Stimulated activated CD4-positive, alpha-beta T cell treated with anti-CD3 and anti-CD28 coated beads, Interleukin-2, amount 100 ng/mL, for 4 hours (primary cell): Measurements from ENCODE around the gene TIGIT.

ENCODE experiments used
- DNase-seq: peaks from one replicate; pipeline ENCODE4 v3.0.0-alpha.2; 2020; ENCODE audit warnings: low read depth

Gene TIGIT

GRCh38 chr3:114310695-114311094 lies 16.9 kb downstream of the TIGIT start:
- DNase-seq = no peak

- no peak for DNase-seq
Observed at GRCh38 chr3:114313426-114313825, 19.6 kb downstream of the TIGIT start.

GRCh38 chr3:114314282-114314681 lies 20.5 kb downstream of the TIGIT start:
- DNase-seq = no peak

GRCh38 chr3:114318295-114318694 lies 24.5 kb downstream of the TIGIT start:
- no peak for DNase-seq

- no peak for DNase-seq
Observed at GRCh38 chr3:114319453-114319852, 25.6 kb downstream of the TIGIT start.

GRCh38 chr3:114320246-114320645 lies 26.4 kb downstream of the TIGIT start:
- no peak for DNase-seq

- no peak for DNase-seq
Observed at GRCh38 chr3:114323546-114324254, 29.9 kb downstream of the TIGIT start.

- DNase-seq = no peak
Observed at GRCh38 chr3:114327665-114328064, 33.8 kb downstream of the TIGIT start.

- DNase-seq = no peak
Observed at GRCh38 chr3:114328345-114328744, 34.5 kb downstream of the TIGIT start.

GRCh38 chr3:114329823-114330222 lies 36.0 kb downstream of the TIGIT start:
- no peak for DNase-seq

- no peak for DNase-seq
Observed at GRCh38 chr3:114331007-114331406, 37.2 kb downstream of the TIGIT start.

- no peak for DNase-seq
Observed at GRCh38 chr3:114331710-114332109, 37.9 kb downstream of the TIGIT start.

- DNase-seq = no peak
Observed at GRCh38 chr3:114332342-114333179, 38.7 kb downstream of the TIGIT start.

GRCh38 chr3:114333180-114333922 lies 39.5 kb downstream of the TIGIT start:
- DNase-seq = no peak

GRCh38 chr3:114333923-114334240 lies 40.1 kb downstream of the TIGIT start:
- DNase-seq = no peak

GRCh38 chr3:114336122-114336697 lies 42.4 kb downstream of the TIGIT start:
- DNase-seq = no peak

GRCh38 chr3:114336857-114337256 lies 43.0 kb downstream of the TIGIT start:
- no peak for DNase-seq

GRCh38 chr3:114338651-114339357 lies 45.0 kb downstream of the TIGIT start:
- DNase-seq = no peak

GRCh38 chr3:114344492-114344891 lies 50.7 kb downstream of the TIGIT start:
- DNase-seq = no peak

GRCh38 chr3:114350271-114350670 lies 56.4 kb downstream of the TIGIT start:
- no peak for DNase-seq

GRCh38 chr3:114350690-114351089 lies 56.9 kb downstream of the TIGIT start:
- DNase-seq = no peak
